HepG2 (cell line): Measurements from ENCODE around the gene CA6. TPM values are rescaled to one million over a fixed set of nuclear protein-coding genes. Genes with fewer than 3 reads are reported as not detected.

Experiments
- ATAC-seq: fragments of 200-7000 bp; cut with Tn5 transposase; 3 replicates; pipeline ENCODE4 v1.9.1; 2020; ENCODE audit warnings: mild to moderate bottlenecking, moderate library complexity
- BruUV-seq: library from RNA; stranded (reverse); fragments of 400-500 nt; replicated peaks from 2 replicates; lab custom pipeline; 2021; lab: Mats Ljungman, UMichigan
- CTCF ChIA-PET: fragments of 300-600 bp; formaldehyde crosslinking; extraction: SDS; loops from one replicate; lab custom pipeline; 2021; ENCODE audit warnings: low total read pairs, inconsistent platforms, low intra/inter-chr PET ratio; lab: Yijun Ruan, JAX
- POLR2A ChIA-PET: fragments of 350-600 bp; sonication (Branson Sonifier 250); formaldehyde crosslinking; loops from one replicate; lab custom pipeline; 2020; ENCODE audit warnings: antibody characterized with exemption, inconsistent platforms; lab: Yijun Ruan, JAX
- DNase-seq: peaks from one replicate; pipeline ENCODE4 v3.0.0-alpha.2; 2015; ENCODE audit warnings: low spot score
- FAIRE-seq: peaks from 3 replicates; lab custom pipeline; 2011; peaks lifted over from hg19 to GRCh38; lab: Jason Lieb, UNC
- H2AFZ ChIP-seq: one replicate; pipeline ENCODE4 v1.6.1; 2011; ENCODE audit warnings: low read length, inconsistent platforms
- H3K27ac ChIP-seq: fragments of 300-600 bp; 3 replicates; pipeline ENCODE4 v1.8.0; 2011; ENCODE audit warnings: mixed run types, mild to moderate bottlenecking, mixed read lengths, low read length, inconsistent platforms; ENCODE audit not compliant: insufficient read depth; ENCODE audit errors: extremely low read length
- H3K27me3 ChIP-seq, 2 experiments: fragments of 200-600 bp in 1 of 2; 2 replicates in 1 of 2; 3 replicates in 1 of 2; pipeline versions ENCODE4 v1.6.0 to v1.8.0; 2011; ENCODE audit warnings: low read length in 2 of 2, mild to moderate bottlenecking in 2 of 2, moderate library complexity in 2 of 2, inconsistent platforms in 1 of 2; ENCODE audit not compliant: insufficient read depth in 2 of 2, control insufficient read depth in 1 of 2
- H3K36me3 ChIP-seq, 2 experiments: fragments of 200-600 bp in 1 of 2; replicated peaks in 1 of 2; 2 replicates in 1 of 2; 3 replicates in 1 of 2; pipeline versions ENCODE4 v1.5.1 to v1.8.0; 2011; ENCODE audit warnings: low read length in 2 of 2, inconsistent platforms in 1 of 2; ENCODE audit not compliant: insufficient read depth in 2 of 2, control insufficient read depth in 1 of 2
- H3K4me1 ChIP-seq: 2 replicates; pipeline ENCODE4 v1.5.1; 2012; ENCODE audit warnings: low read length, inconsistent platforms; ENCODE audit not compliant: insufficient read depth
- H3K4me2 ChIP-seq: 2 replicates; pipeline ENCODE4 v1.6.0; 2011; ENCODE audit warnings: low read depth, low read length, inconsistent platforms
- H3K4me3 ChIP-seq, 3 experiments: fragments of 200-600 bp in 1 of 3; sonication (generic), shearing (Covaris generic) in 1 of 3; replicated peaks in 1 of 3; 2 replicates each; pipeline ENCODE4 v1.5.1; 2011 to 2016; ENCODE audit warnings: low read length in 3 of 3, inconsistent platforms in 2 of 3, low read depth in 2 of 3, mild to moderate bottlenecking in 2 of 3, control low read depth in 1 of 3, mixed read lengths in 1 of 3; ENCODE audit not compliant: insufficient read depth in 1 of 3
- H3K79me2 ChIP-seq: one replicate; pipeline ENCODE4 v1.6.1; 2011; ENCODE audit warnings: low read length, inconsistent platforms; ENCODE audit not compliant: insufficient read depth
- H3K9ac ChIP-seq: 2 replicates; pipeline ENCODE4 v1.6.0; 2011; ENCODE audit warnings: mild to moderate bottlenecking, low read depth, low read length, inconsistent platforms; ENCODE audit not compliant: insufficient read depth
- H3K9me3 ChIP-seq: 2 replicates; pipeline ENCODE4 v1.5.1; 2012; ENCODE audit warnings: mild to moderate bottlenecking, low read length
- H4K20me1 ChIP-seq: 2 replicates; pipeline ENCODE4 v1.6.0; 2011; ENCODE audit warnings: inconsistent platforms, mild to moderate bottlenecking, low read length, moderate library complexity; ENCODE audit not compliant: insufficient read depth
- BRF2 ChIP-seq: sonication (generic); formaldehyde crosslinking; IDR thresholded peaks from 2 replicates; pipeline ENCODE4 v1.8.1; 2022; ENCODE audit warnings: mild to moderate bottlenecking, missing genetic modification reagents
- DMAP1 ChIP-seq: IDR thresholded peaks from 2 replicates; pipeline ENCODE4 v1.6.1; 2016
- ELF1 ChIP-seq: sonication (generic); formaldehyde crosslinking; IDR thresholded peaks from 2 replicates; pipeline ENCODE4 v1.4.0; 2020; ENCODE audit warnings: missing genetic modification reagents
- FOXC1 ChIP-seq: sonication (generic); formaldehyde crosslinking; IDR thresholded peaks from 2 replicates; pipeline ENCODE4 v1.8.0; 2022; ENCODE audit warnings: mild to moderate bottlenecking, missing genetic modification reagents, borderline replicate concordance
- GTF2F1 ChIP-seq: fragments of 150-350 bp; IDR thresholded peaks from 2 replicates; pipeline ENCODE4 v1.6.1; 2014; ENCODE audit warnings: low read length
- HDAC6 ChIP-seq: fragments of 200-600 bp; sonication (generic); IDR thresholded peaks from 2 replicates; pipeline ENCODE4 v1.7.0; 2017; ENCODE audit warnings: mild to moderate bottlenecking, antibody characterized with exemption, low read length, low read depth
- KLF6 ChIP-seq: IDR thresholded peaks from 2 replicates; pipeline ENCODE4 v1.8.0; 2016; ENCODE audit warnings: missing biosample characterization, missing genetic modification reagents
- KLF9 ChIP-seq: IDR thresholded peaks from 2 replicates; pipeline ENCODE4 v1.6.1; 2016; ENCODE audit warnings: low read depth
- NFATC3 ChIP-seq: sonication (generic); formaldehyde crosslinking; IDR thresholded peaks from 2 replicates; pipeline ENCODE4 v1.5.1; 2020; ENCODE audit warnings: mild to moderate bottlenecking, missing genetic modification reagents
- RXRA ChIP-seq: sonication (generic); formaldehyde crosslinking; IDR thresholded peaks from 2 replicates; pipeline ENCODE4 v1.5.1; 2020; ENCODE audit warnings: missing genetic modification reagents
- SMARCC2 ChIP-seq: fragments of 450-650 bp; IDR thresholded peaks from 2 replicates; pipeline ENCODE4 v1.6.1; 2017; ENCODE audit warnings: antibody characterized with exemption, mild to moderate bottlenecking
- SNAI1 ChIP-seq: sonication (generic); formaldehyde crosslinking; IDR thresholded peaks from 2 replicates; pipeline ENCODE4 v1.5.0; 2020; ENCODE audit warnings: mild to moderate bottlenecking, missing genetic modification reagents, borderline replicate concordance
- ZFP36 ChIP-seq: fragments of 150-350 bp; IDR thresholded peaks from 2 replicates; pipeline ENCODE4 v1.6.1; 2018; ENCODE audit warnings: borderline replicate concordance, low read length, low read depth; ENCODE audit not compliant: partially characterized antibody
- ZNF136 ChIP-seq: sonication (generic); formaldehyde crosslinking; IDR thresholded peaks from 2 replicates; pipeline ENCODE4 v1.8.1; 2022; ENCODE audit warnings: low read depth, mild to moderate bottlenecking, moderate library complexity, missing genetic modification reagents
- ZNF460 ChIP-seq: sonication (generic); formaldehyde crosslinking; IDR thresholded peaks from 2 replicates; pipeline ENCODE4 v1.5.1; 2020; ENCODE audit warnings: missing genetic modification reagents, mild to moderate bottlenecking, borderline replicate concordance
- ZNF512 ChIP-seq: sonication (generic); formaldehyde crosslinking; IDR thresholded peaks from 2 replicates; pipeline ENCODE4 v1.4.0; 2020; ENCODE audit warnings: mild to moderate bottlenecking, missing genetic modification reagents
- WGBS: methylation state at CpG from one replicate; pipeline ENCODE4 v1.1.6; 2017; ENCODE audit warnings: low lambda C conversion rate; 5-methylcytosine and 5-hydroxymethylcytosine counted together
- in situ Hi-C: cut with HindIII; loops from 2 replicates; pipeline ENCODE4 v1.10.0; 2017; ENCODE audit warnings: low pct_unique_long_range_greater_than_20kb; ENCODE audit not compliant: extremely low pct_ligation_motif_present
- intact Hi-C: fragments of 100-400 bp; cut with micrococcal nuclease; formaldehyde crosslinking; loops from one replicate; pipeline ENCODE4 v1.10.0; 2022; ENCODE audit not compliant: unreplicated experiment
- polyA plus RNA-seq, 8 experiments: library from polyadenylated mRNA; depleted of rRNA in 3 of 8; stranded (reverse) in 7 of 8; unstranded in 1 of 8; fragments of >200 nt; fragmentation: Illumina TruSeq in 4 of 8; extraction: Trizol in 4 of 8; gene quantifications; 2 replicates each; pipeline versions ENCODE4 v1.2.1 to v1.2.3, GENCODE V29; 2011 to 2016; ENCODE audit warnings: low read depth in 4 of 8, missing spikeins in 1 of 8, mixed read lengths in 1 of 8; ENCODE audit not compliant: insufficient read depth in 1 of 8
- total RNA-seq, 5 experiments: library from RNA; depleted of rRNA; stranded (reverse); fragments of >200 nt; fragmentation: Illumina TruSeq; extraction: Trizol; gene quantifications; 2 replicates each; pipeline ENCODE4 v1.2.3, GENCODE V29; 2016; ENCODE audit warnings: low read depth in 1 of 5
- TF ChIP-seq, protein P1 (sequence below): sonication (generic); formaldehyde crosslinking; conservative IDR thresholded peaks from 2 replicates; pipeline ENCODE4 v1.8.0; 2022; ENCODE audit warnings: missing genetic modification reagents
- TF ChIP-seq, protein P2 (sequence below): sonication (generic); formaldehyde crosslinking; IDR thresholded peaks from 2 replicates; pipeline ENCODE4 v1.4.0; 2020; ENCODE audit warnings: mild to moderate bottlenecking, low read depth, missing genetic modification reagents

CA6 gene
- total and polyA plus RNA-seq, 2 of the 13 experiments (the other 11 are each of a cell fraction or from before 2014, with no cell fraction given), result not detected

DNA sequence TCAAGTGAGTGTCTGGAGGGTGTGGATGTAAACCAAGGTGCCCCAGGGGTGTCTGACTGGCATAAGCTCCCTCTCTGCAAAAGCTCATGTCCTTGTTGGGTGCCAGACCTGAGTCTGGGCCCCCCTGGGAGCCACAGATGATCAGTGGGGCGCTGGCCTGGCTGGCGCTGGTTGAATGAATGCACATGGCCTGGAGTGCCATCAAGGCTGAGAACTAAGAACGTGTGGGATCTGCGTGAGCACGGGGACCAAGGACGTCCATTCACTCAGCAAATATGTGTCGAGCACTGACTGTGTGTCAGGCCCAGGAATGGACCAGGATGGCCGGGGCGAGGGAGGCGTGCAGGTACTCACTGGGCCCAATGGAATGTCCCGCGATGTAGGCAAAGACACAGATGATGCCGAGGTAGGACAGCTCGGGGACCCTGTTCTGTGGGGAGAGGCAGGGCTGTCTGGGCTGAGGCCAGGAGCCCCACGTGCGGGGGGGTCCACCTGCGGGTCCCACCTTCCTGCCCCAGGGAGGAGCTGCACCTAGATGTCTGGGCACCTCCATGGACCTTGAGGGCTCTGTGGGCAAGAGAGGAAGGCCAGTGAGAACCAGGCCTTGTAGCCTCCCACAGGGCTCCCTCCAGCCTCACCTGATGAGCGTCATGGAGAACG is 61.4 kb downstream of the CA6 start:
- H3K9me3 ChIP-seq, result no peaks in the 10 kb centered on the region
- H3K27me3 ChIP-seq, result peaks cover 4 to 12% of the 10 kb centered on the region in 2 experiments; a peak in 4 of 5 replicates
- no peaks in the 10 kb centered on the region for H3K36me3 ChIP-seq
- in situ Hi-C loops, result loop anchor here (5.0 kb wide), 1 partner anchor 90 kb away; no protein-coding TSS in a partner anchor
- no peak overlapping the region for H3K4me2 ChIP-seq
- no peak overlapping the region for H2AFZ ChIP-seq
- ChIA-PET POLR2A (no interaction called here), CTCF (no interaction called here)
- WGBS, result 46% methylated on average over 5 of the region's 19 CpGs
- no peaks in the 10 kb centered on the region for H3K79me2 ChIP-seq
- H4K20me1 ChIP-seq, result no peaks in the 10 kb centered on the region
- ATAC-seq (no peak), FAIRE-seq (no peak), DNase-seq (no peak)
- H3K27ac ChIP-seq, result no peak overlapping the region
- H3K4me3 ChIP-seq, result no peak overlapping the region
- intact Hi-C loops, result no loop called here
- no peak overlapping the region for H3K9ac ChIP-seq
- H3K4me1 ChIP-seq, result peaks cover 41% of the 10 kb centered on the region
- no TSS peak for BruUV-seq
- TF ChIP-seq KLF6 (CRISPR knock-in tag), result no peak
- TF ChIP-seq KLF9 (CRISPR knock-in tag), result no peak
- TF ChIP-seq FOXC1 (CRISPR knock-in tag), result no peak
- TF ChIP-seq, protein P1, sequence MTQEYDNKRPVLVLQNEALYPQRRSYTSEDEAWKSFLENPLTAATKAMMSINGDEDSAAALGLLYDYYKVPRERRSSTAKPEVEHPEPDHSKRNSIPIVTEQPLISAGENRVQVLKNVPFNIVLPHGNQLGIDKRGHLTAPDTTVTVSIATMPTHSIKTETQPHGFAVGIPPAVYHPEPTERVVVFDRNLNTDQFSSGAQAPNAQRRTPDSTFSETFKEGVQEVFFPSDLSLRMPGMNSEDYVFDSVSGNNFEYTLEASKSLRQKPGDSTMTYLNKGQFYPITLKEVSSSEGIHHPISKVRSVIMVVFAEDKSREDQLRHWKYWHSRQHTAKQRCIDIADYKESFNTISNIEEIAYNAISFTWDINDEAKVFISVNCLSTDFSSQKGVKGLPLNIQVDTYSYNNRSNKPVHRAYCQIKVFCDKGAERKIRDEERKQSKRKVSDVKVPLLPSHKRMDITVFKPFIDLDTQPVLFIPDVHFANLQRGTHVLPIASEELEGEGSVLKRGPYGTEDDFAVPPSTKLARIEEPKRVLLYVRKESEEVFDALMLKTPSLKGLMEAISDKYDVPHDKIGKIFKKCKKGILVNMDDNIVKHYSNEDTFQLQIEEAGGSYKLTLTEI (CRISPR knock-in tag), result no peak
- TF ChIP-seq ELF1 (CRISPR knock-in tag), result no peak
- TF ChIP-seq GTF2F1, result no peak
- TF ChIP-seq ZNF512 (CRISPR knock-in tag), result no peak
- TF ChIP-seq ZNF136 (CRISPR knock-in tag), result no peak
- no peak for TF ChIP-seq RXRA (CRISPR knock-in tag)
- TF ChIP-seq ZNF460 (CRISPR knock-in tag), result no peak
- TF ChIP-seq SMARCC2, result no peak
- TF ChIP-seq BRF2 (CRISPR knock-in tag), result no peak
- TF ChIP-seq HDAC6, result no peak
- no peak for TF ChIP-seq SNAI1 (CRISPR knock-in tag)
- TF ChIP-seq DMAP1, result no peak
- no peak for TF ChIP-seq NFATC3 (CRISPR knock-in tag)
- no peak for TF ChIP-seq ZFP36
- TF ChIP-seq, protein P2, sequence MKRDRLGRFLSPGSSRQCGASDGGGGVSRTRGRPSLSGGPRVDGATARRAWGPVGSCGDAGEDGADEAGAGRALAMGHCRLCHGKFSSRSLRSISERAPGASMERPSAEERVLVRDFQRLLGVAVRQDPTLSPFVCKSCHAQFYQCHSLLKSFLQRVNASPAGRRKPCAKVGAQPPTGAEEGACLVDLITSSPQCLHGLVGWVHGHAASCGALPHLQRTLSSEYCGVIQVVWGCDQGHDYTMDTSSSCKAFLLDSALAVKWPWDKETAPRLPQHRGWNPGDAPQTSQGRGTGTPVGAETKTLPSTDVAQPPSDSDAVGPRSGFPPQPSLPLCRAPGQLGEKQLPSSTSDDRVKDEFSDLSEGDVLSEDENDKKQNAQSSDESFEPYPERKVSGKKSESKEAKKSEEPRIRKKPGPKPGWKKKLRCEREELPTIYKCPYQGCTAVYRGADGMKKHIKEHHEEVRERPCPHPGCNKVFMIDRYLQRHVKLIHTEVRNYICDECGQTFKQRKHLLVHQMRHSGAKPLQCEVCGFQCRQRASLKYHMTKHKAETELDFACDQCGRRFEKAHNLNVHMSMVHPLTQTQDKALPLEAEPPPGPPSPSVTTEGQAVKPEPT (CRISPR knock-in tag), result no peak
